Upper lobe of left lung (tissue), 6 donors: Measurements from ENCODE around the gene FOXP4. TPM values are rescaled to one million over a fixed set of nuclear protein-coding genes. Genes with fewer than 3 reads are reported as not detected.

Experiments used
- ATAC-seq, 2 donors: fragments of 200-7000 bp; cut with Tn5 transposase; one replicate each; pipeline ENCODE4 v1.9.1; 2022; ENCODE audit warnings: mild to moderate bottlenecking in 2 of 2, moderate library complexity in 2 of 2; ENCODE audit not compliant: low FRiP score in 2 of 2
- DNase-seq, 2 donors: peaks; one replicate each; pipeline ENCODE4 v3.0.0-alpha.2; 2019 to 2020
- H3K27ac ChIP-seq, 4 donors: fragments of 200-600 bp; sonication (generic); one replicate each; pipeline ENCODE4 v1.5.1; 2016 to 2019
- H3K27me3 ChIP-seq, 4 donors: fragments of 200-600 bp; sonication (generic); one replicate each; pipeline ENCODE4 v1.5.1; 2017 to 2019
- H3K36me3 ChIP-seq, 4 donors: fragments of 200-600 bp; sonication (generic); one replicate each; pipeline ENCODE4 v1.5.1; 2016 to 2019
- H3K4me1 ChIP-seq, 4 donors: fragments of 200-600 bp; sonication (generic); one replicate each; pipeline ENCODE4 v1.5.1; 2018 to 2019
- H3K4me3 ChIP-seq, 4 donors: fragments of 200-600 bp; sonication (generic); one replicate each; pipeline ENCODE4 v1.5.1; 2017 to 2019; ENCODE audit warnings: mild to moderate bottlenecking in 2 of 4, moderate library complexity in 1 of 4
- H3K9me3 ChIP-seq, 4 donors: fragments of 200-600 bp; sonication (generic); one replicate each; pipeline ENCODE4 v1.5.1; 2018 to 2019
- CTCF ChIP-seq, 6 experiments: fragments of 450-650 bp in 4 of 6; fragments of 200-600 bp in 2 of 6; sonication (generic) in 2 of 6; IDR thresholded peaks; one replicate each; pipeline ENCODE4 v1.5.1; 2016 to 2019; ENCODE audit warnings: antibody characterized with exemption in 6 of 6
- EP300 ChIP-seq, 4 donors: sonication (generic); formaldehyde crosslinking; IDR thresholded peaks; one replicate each; pipeline ENCODE4 v1.5.1; 2017; ENCODE audit warnings: antibody characterized with exemption in 4 of 4, control low read depth in 2 of 4
- POLR2A ChIP-seq, 4 donors: fragments of 450-650 bp; IDR thresholded peaks; one replicate each; pipeline ENCODE4 v1.5.1; 2016 to 2017; ENCODE audit warnings: antibody characterized with exemption in 4 of 4, mild to moderate bottlenecking in 2 of 4
- POLR2AphosphoS5 ChIP-seq, 2 donors: sonication (generic); formaldehyde crosslinking; IDR thresholded peaks; one replicate each; pipeline ENCODE4 v1.5.1; 2017; ENCODE audit warnings: antibody characterized with exemption in 2 of 2
- WGBS, 2 donors: methylation state at CpG; one replicate each; pipeline ENCODE4 v1.1.5; 2017 to 2018; 5-methylcytosine and 5-hydroxymethylcytosine counted together
- total RNA-seq, 6 donors: library from RNA; depleted of rRNA in 4 of 6; stranded (reverse); fragments of >200 nt in 4 of 6; gene quantifications; one replicate each; pipeline versions ENCODE4 v1.1.0 to v1.2.1, GENCODE V29; 2016 to 2021
- donor health status: DM: no; HTN: no; CAD: no; lungs with moderate emphysema.
- donor health status: DM: no; HTN: yes; CAD: no; lungs with severe emphysema.

Gene FOXP4
- total RNA-seq, 6 donors from 2014 or later: 21.0 to 52.2 (median 27.7) TPM

- no peak overlapping the region for H3K4me3 ChIP-seq
- H3K27ac ChIP-seq: no peak overlapping the region
- no peak for ATAC-seq
- no peaks in the 10 kb centered on the region for H3K9me3 ChIP-seq
- H3K36me3 ChIP-seq: peaks cover 8 to 64% (median 46%) of the 10 kb centered on the region in 4 donors
- DNase-seq: no peak
- WGBS, 2 donors: 84 to 88% methylated on average over 11 of the region's 11 CpGs
- TF ChIP-seq CTCF (IDR thresholded peaks at IDR 0.05) (no peak), POLR2A (IDR thresholded peaks at IDR 0.05) (no peak), EP300 (IDR thresholded peaks at IDR 0.05) (no peak), POLR2AphosphoS5 (IDR thresholded peaks at IDR 0.05) (no peak)
- no peaks in the 10 kb centered on the region for H3K4me1 ChIP-seq
- H3K27me3 ChIP-seq: no peaks in the 10 kb centered on the region
Observed at GRCh38 chr6:41593839-41594238, 47.7 kb downstream of the FOXP4 start.

DNA sequence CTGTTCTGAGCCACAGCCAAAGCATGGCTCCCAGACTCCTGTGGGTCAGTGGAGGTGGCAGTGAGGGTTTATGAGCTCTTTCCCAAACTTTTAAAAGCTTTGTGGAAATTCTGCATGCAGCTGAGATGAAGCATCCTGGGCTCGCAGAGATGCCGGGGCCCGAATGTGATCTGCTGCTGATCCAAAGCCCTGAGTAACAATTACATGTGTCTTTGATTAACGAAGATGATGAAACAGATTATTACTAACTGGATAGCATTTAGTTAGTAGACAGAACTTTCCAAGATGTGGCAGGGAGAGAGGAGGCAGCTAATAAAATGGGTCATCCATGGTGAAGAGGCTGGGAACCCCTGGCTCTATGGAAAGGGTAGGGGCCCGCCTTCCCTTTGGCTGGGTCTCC lies 48.1 kb downstream of the FOXP4 start:
- peaks cover 8 to 64% (median 47%) of the 10 kb centered on the region in 4 donors for H3K36me3 ChIP-seq
- no peak for ATAC-seq
- H3K27ac ChIP-seq: no peak overlapping the region
- H3K4me3 ChIP-seq: no peak overlapping the region
- no peaks in the 10 kb centered on the region for H3K4me1 ChIP-seq
- no peaks in the 10 kb centered on the region for H3K27me3 ChIP-seq
- no peak for DNase-seq
- WGBS, 2 donors: 95 to 100% methylated on average over 5 of the region's 5 CpGs
- no peaks in the 10 kb centered on the region for H3K9me3 ChIP-seq
- TF ChIP-seq POLR2A (IDR thresholded peaks at IDR 0.05) (no peak), CTCF (IDR thresholded peaks at IDR 0.05) (no peak), POLR2AphosphoS5 (IDR thresholded peaks at IDR 0.05) (no peak), EP300 (IDR thresholded peaks at IDR 0.05) (no peak)

GRCh38 chr6:41594766-41595165 lies 48.6 kb downstream of the FOXP4 start:
- WGBS, 2 donors: 88 to 97% methylated on average over 15 of the region's 15 CpGs
- H3K4me3 ChIP-seq: no peak overlapping the region
- no peak overlapping the region for H3K27ac ChIP-seq
- H3K9me3 ChIP-seq: no peaks in the 10 kb centered on the region
- H3K27me3 ChIP-seq: no peaks in the 10 kb centered on the region
- no peak for TF ChIP-seq POLR2AphosphoS5 (IDR thresholded peaks at IDR 0.05)
- no peak for TF ChIP-seq EP300 (IDR thresholded peaks at IDR 0.05)
- no peak for TF ChIP-seq POLR2A (IDR thresholded peaks at IDR 0.05)
- no peak for TF ChIP-seq CTCF (IDR thresholded peaks at IDR 0.05)
- ATAC-seq (no peak), DNase-seq (no peak)
- H3K36me3 ChIP-seq: peaks cover 7 to 64% (median 45%) of the 10 kb centered on the region in 4 donors
- no peaks in the 10 kb centered on the region for H3K4me1 ChIP-seq

DNA sequence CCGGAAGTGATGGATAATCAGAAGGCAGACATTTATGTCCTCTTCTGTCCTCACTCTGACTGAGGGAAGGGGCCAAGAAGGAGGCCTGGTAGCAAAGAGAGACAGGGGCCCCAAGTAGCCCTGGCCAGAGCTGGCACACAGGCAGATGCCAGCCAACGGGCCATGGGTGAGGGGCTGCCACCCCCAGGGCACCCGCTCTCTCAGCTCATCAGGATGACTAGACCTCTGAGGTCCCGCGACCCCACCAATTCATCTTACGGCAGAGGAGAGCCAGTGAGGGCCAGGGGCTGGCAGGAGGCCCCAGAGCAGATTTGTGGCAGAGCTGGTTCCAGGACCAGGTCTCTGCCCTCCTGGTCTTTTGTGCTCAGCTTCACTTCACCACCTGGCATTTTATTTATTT lies 49.0 kb downstream of the FOXP4 start:
- no peak overlapping the region for H3K27ac ChIP-seq
- H3K9me3 ChIP-seq: no peaks in the 10 kb centered on the region
- ATAC-seq (no peak), DNase-seq (no peak)
- peaks cover 3 to 60% (median 42%) of the 10 kb centered on the region in 4 donors for H3K36me3 ChIP-seq
- H3K4me3 ChIP-seq: no peak overlapping the region
- no peaks in the 10 kb centered on the region for H3K27me3 ChIP-seq
- 84 to 90% methylated on average over 6 of the region's 6 CpGs for WGBS, 2 donors
- TF ChIP-seq POLR2AphosphoS5 (IDR thresholded peaks at IDR 0.05) (no peak), EP300 (IDR thresholded peaks at IDR 0.05) (no peak), CTCF (IDR thresholded peaks at IDR 0.05) (no peak), POLR2A (IDR thresholded peaks at IDR 0.05) (no peak)
- no peaks in the 10 kb centered on the region for H3K4me1 ChIP-seq

GRCh38 chr6:41596096-41596685 lies 50.0 kb downstream of the FOXP4 start:
- no peaks in the 10 kb centered on the region for H3K9me3 ChIP-seq
- peaks cover 0 to 55% (median 37%) of the 10 kb centered on the region in 4 donors for H3K36me3 ChIP-seq
- WGBS, 2 donors: 91 to 94% methylated on average over 10 of the region's 10 CpGs
- TF ChIP-seq CTCF (IDR thresholded peaks at IDR 0.05): no peak
- no peaks in the 10 kb centered on the region for H3K27me3 ChIP-seq
- DNase-seq (no peak), ATAC-seq (no peak)
- no peaks in the 10 kb centered on the region for H3K4me1 ChIP-seq
- H3K27ac ChIP-seq: no peak overlapping the region
- no peak overlapping the region for H3K4me3 ChIP-seq
